Heart left ventricle (tissue), 13 donors: ENCODE results near the gene IPO7.
"Not testable (repeated sequence)": the region's sequence is repeated elsewhere in the genome, so short reads cannot be mapped to it uniquely, and the experiment has no call there.

Experiments used
- CTCF ChIP-seq, 12 donors: fragments of 200-600 bp; sonication (generic) in 4 of 12; IDR thresholded peaks; one replicate each; pipeline versions ENCODE4 v1.5.0 to v1.8.0; 2018 to 2022; ENCODE audit warnings: antibody characterized with exemption in 12 of 12, mild to moderate bottlenecking in 5 of 12
- POLR2A ChIP-seq, 2 donors: fragments of 450-650 bp; IDR thresholded peaks; one replicate each; pipeline ENCODE4 v1.6.1; 2017; ENCODE audit warnings: antibody characterized with exemption in 2 of 2, mild to moderate bottlenecking in 2 of 2, moderate library complexity in 2 of 2
- donor health status: ischemic (EF 13 %, LVEDD 7.1; RV severe dilation, severe dysfunction).
- donor health status: DM: no; HTN: yes; CAD: no.
- donor health status: DM: no; HTN: no; CAD: no.
- donor health status: ischemic (EF 25% LVEDD 6.9; RV normal size, moderate dysfunction).
- donor health status: ischemic (EF 25% LVEDD 5.7; RV mildly dilated, moderate dysfunction).
- donor health status: ischemic (EF 35%, LVEDD 5.7; RV mildly dilated, moderate dysfunction).
- donor health status: nonischemic (EF 11% LVEDD 7.7; RV severe dilation, severe dysfunction).
- donor health status: DM: yes; HTN: yes; CAD: no.
- donor health status: PGD.
- donor health status: ischemic (EF 29% LVEDD 5.4; RV normal size, mild dysfunction).
- donor health status: nonischemic (EF 23%, LVEDD 6.1; RV moderate dilation, normal function).

GRCh38 chr11:9360862-9361622 lies 23.4 kb upstream of the IPO7 start:
- TF ChIP-seq POLR2A, CTCF (IDR thresholded peaks at IDR 0.05): not testable (repeated sequence)
